ENCODE results near the gene MFNG. TPM values are rescaled to one million over a fixed set of nuclear protein-coding genes. Genes with fewer than 3 reads are reported as not detected.

Gene MFNG
- total RNA-seq, 1 experiment from 2014 or later: 4.5 TPM

DNA sequence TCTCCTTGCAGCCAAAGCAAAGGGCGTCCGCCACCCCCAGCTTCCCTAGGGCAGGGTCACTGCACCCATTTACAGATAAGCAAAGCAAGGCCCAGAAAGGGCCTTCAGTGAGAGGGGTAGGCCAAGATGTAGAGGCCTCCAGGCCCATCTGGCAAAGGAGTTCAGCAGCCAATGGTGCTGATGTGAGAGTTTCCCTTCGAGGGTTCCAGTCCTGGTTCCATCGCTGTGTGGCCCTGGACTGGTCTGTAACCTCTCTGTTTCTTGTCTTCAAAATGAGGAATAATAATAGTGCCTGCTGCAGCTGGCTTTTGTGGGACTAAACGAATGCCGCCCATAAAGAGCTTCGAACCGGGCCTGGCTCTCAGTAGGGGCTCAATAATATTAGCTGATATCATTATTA is 62.9 kb downstream of the MFNG start:
- TF ChIP-seq, protein P1, sequence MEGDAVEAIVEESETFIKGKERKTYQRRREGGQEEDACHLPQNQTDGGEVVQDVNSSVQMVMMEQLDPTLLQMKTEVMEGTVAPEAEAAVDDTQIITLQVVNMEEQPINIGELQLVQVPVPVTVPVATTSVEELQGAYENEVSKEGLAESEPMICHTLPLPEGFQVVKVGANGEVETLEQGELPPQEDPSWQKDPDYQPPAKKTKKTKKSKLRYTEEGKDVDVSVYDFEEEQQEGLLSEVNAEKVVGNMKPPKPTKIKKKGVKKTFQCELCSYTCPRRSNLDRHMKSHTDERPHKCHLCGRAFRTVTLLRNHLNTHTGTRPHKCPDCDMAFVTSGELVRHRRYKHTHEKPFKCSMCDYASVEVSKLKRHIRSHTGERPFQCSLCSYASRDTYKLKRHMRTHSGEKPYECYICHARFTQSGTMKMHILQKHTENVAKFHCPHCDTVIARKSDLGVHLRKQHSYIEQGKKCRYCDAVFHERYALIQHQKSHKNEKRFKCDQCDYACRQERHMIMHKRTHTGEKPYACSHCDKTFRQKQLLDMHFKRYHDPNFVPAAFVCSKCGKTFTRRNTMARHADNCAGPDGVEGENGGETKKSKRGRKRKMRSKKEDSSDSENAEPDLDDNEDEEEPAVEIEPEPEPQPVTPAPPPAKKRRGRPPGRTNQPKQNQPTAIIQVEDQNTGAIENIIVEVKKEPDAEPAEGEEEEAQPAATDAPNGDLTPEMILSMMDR (IDR thresholded peaks at IDR 0.05 in 2 of 3, conservative IDR thresholded peaks at IDR 0.05 in 1 of 3; ENCODE audit: borderline replicate concordance in 1 of 3, insufficient read depth in 1 of 3, low read depth in 2 of 3, low read length in 2 of 3): no peak
- no peak for TF ChIP-seq ZNF274 (IDR thresholded peaks at IDR 0.05; ENCODE audit: low read depth, low read length)
- no peaks in the 10 kb centered on the region for H4K20me1 ChIP-seq (ENCODE audit: insufficient read depth)
- H3K9me3 ChIP-seq (ENCODE audit: control insufficient read depth in 1 of 2, insufficient read depth in 1 of 2, low read depth in 1 of 2, low read length in 2 of 2): no peaks in the 10 kb centered on the region
- H2AFZ ChIP-seq (ENCODE audit: low read depth, low read length, poor library complexity, severe bottlenecking): no peak overlapping the region
- peaks cover 9 to 65% of the 10 kb centered on the region in 2 experiments; a peak in 3 of 4 replicates for H3K4me1 ChIP-seq (ENCODE audit: control insufficient read depth in 1 of 2, insufficient read depth in 2 of 2, low read length in 2 of 2)
- H3K4me3 ChIP-seq (replicated peaks in 1 of 2; ENCODE audit: low read depth in 1 of 2, low read length in 2 of 2): no peak overlapping the region
- no peaks in the 10 kb centered on the region for H3K9me2 ChIP-seq (ENCODE audit: insufficient read depth)
- H3K27me3 ChIP-seq (ENCODE audit: insufficient read depth, low read length): no peaks in the 10 kb centered on the region
- H3K9ac ChIP-seq (ENCODE audit: low read length): no peak overlapping the region
- intact Hi-C loops (cut with micrococcal nuclease): no loop called here
- CTCF ChIA-PET: no interaction called here
- ATAC-seq (no peak), DNase-seq (ENCODE audit: low read depth, low spot score) (no peak)
- no peaks in the 10 kb centered on the region; a peak in 1 of 4 replicates for H3K36me3 ChIP-seq (ENCODE audit: control insufficient read depth in 1 of 2, insufficient read depth in 2 of 2, low read length in 2 of 2)
- RAD21 ChIA-PET (ENCODE audit: low non-redundant PET in 1 of 2, low total read pairs in 2 of 2, uncharacterized antibody in 2 of 2, unreplicated experiment in 2 of 2): no interaction called here
- H3K79me2 ChIP-seq (ENCODE audit: insufficient read depth, low read length): peaks cover 93% of the 10 kb centered on the region
- H3K4me2 ChIP-seq (ENCODE audit: low read length): no peak overlapping the region
- H3K27ac ChIP-seq (ENCODE audit: low read depth, low read length): no peak overlapping the region
- POLR2A ChIA-PET: no interaction called here
- BruUV-seq (replicated peaks): no TSS peak

DNA sequence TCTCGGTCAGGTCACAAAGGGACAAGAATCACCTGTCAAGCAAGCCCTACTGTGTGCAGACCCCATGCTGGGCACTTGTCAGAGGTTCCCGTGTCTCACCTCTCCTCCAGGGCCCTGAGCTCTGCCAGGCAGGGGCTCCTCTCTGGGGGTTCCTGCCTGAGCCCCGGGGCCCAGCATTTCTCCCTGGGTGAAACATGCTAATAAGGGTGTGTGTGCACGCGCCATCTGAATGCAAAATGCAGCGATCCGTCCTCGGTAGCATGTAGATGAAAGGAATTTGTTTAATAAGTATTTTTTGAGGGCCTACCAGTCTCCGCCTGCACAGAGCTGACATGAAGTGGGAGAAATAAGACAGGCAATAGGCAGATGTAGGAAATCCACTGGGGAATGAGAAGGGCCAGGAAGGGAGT is 64.7 kb downstream of the MFNG start:
- H3K79me2 ChIP-seq (ENCODE audit: insufficient read depth, low read length): peaks cover 94% of the 10 kb centered on the region
- ChIA-PET RAD21 (ENCODE audit: low non-redundant PET in 1 of 2, low total read pairs in 2 of 2, uncharacterized antibody in 2 of 2, unreplicated experiment in 2 of 2) (no interaction called here), POLR2A (no interaction called here), CTCF (no interaction called here)
- H3K9me2 ChIP-seq (ENCODE audit: insufficient read depth): no peaks in the 10 kb centered on the region
- no peak for TF ChIP-seq ELF1 (IDR thresholded peaks at IDR 0.05; ENCODE audit: borderline replicate concordance, low read depth)
- H3K9me3 ChIP-seq (ENCODE audit: control insufficient read depth in 1 of 2, insufficient read depth in 1 of 2, low read depth in 1 of 2, low read length in 2 of 2): no peaks in the 10 kb centered on the region
- DNase-seq (ENCODE audit: low read depth, low spot score): no peak
- BruUV-seq (replicated peaks): no TSS peak
- H3K27me3 ChIP-seq (ENCODE audit: insufficient read depth, low read length): no peaks in the 10 kb centered on the region
- no peak overlapping the region for H3K27ac ChIP-seq (ENCODE audit: low read depth, low read length)
- H3K4me1 ChIP-seq (ENCODE audit: control insufficient read depth in 1 of 2, insufficient read depth in 2 of 2, low read length in 2 of 2): peaks cover 6 to 56% of the 10 kb centered on the region in 2 experiments; a peak in 3 of 4 replicates
- no peak overlapping the region for H3K4me3 ChIP-seq (replicated peaks in 1 of 2; ENCODE audit: low read depth in 1 of 2, low read length in 2 of 2)
- H4K20me1 ChIP-seq (ENCODE audit: insufficient read depth): no peaks in the 10 kb centered on the region
- peak overlapping the region; percentile 85 for H3K4me2 ChIP-seq (ENCODE audit: low read length)
- intact Hi-C loops (cut with micrococcal nuclease): no loop called here
- ATAC-seq: no peak
- no peak overlapping the region for H3K9ac ChIP-seq (ENCODE audit: low read length)
- no peak overlapping the region for H2AFZ ChIP-seq (ENCODE audit: low read depth, low read length, poor library complexity, severe bottlenecking)
- no peaks in the 10 kb centered on the region; a peak in 1 of 4 replicates for H3K36me3 ChIP-seq (ENCODE audit: control insufficient read depth in 1 of 2, insufficient read depth in 2 of 2, low read length in 2 of 2)

Measured in HCT116 (cell line).